ENCODE measurements around the gene CCDC38. TPM values are rescaled to one million over a fixed set of nuclear protein-coding genes. Genes with fewer than 3 reads are reported as not detected.

The CCDC38 gene
- total RNA-seq, 2 donors from 2014 or later = 0.14 to 0.34 TPM

DNA sequence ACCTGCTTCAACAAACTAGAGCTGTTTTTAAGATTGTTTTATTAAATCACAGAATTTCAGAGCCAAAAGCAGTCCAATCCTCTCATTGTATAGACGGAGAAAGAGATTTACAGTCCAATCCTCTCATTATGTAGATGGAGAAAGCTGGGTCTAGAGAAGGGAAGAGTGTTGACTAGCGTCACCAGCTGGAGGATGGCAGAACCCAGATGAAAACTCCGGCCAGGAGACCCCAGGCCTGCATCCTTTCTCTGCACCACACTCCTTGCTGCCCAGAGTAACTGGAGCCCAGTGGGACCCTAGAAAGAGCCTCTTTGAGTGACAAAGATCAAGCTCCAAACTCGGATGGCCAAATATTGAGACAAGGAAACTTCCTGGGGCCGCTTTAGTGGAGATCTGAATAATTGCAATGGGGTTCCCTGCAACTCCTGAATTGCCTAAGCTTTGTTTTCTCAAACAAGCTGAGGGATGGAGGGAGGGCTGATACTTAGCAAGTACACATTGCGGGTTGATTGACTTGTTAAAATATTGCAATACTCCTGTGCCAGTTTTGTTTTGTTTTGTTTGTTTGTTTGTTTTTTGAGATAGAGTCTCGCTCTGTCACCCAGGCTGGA is 13.2 kb upstream of the CCDC38 start:
- TF ChIP-seq POLR2A (IDR thresholded peaks at IDR 0.05) = no peak
- TF ChIP-seq CTCF (IDR thresholded peaks at IDR 0.05) = no peak
- TF ChIP-seq POLR2AphosphoS5 (IDR thresholded peaks at IDR 0.05) = no peak
- H3K9me3 ChIP-seq = no peaks in the 10 kb centered on the region
- 89% methylated on average over 7 of the region's 7 CpGs for WGBS
- H3K4me3 ChIP-seq = no peak overlapping the region
- H3K27ac ChIP-seq = no peak overlapping the region
- intact Hi-C loops (cut with DNase I) = no loop called here
- no peaks in the 10 kb centered on the region for H3K4me1 ChIP-seq (replicated peaks)
- no peak for DNase-seq (ENCODE audit: low spot score)
- no peaks in the 10 kb centered on the region for H3K36me3 ChIP-seq
- H3K27me3 ChIP-seq (replicated peaks; ENCODE audit: insufficient read depth) = no peaks in the 10 kb centered on the region

GRCh38 chr12:95953000-95953399 is 10.6 kb upstream of the CCDC38 start:
- H3K9me3 ChIP-seq = no peaks in the 10 kb centered on the region
- H3K4me1 ChIP-seq (replicated peaks) = no peaks in the 10 kb centered on the region
- H3K27me3 ChIP-seq (replicated peaks; ENCODE audit: insufficient read depth) = no peaks in the 10 kb centered on the region
- WGBS = 64% methylated on average over 1 of the region's 1 CpG
- H3K27ac ChIP-seq = no peak overlapping the region
- H3K4me3 ChIP-seq = no peak overlapping the region
- no peaks in the 10 kb centered on the region for H3K36me3 ChIP-seq
- TF ChIP-seq CTCF (IDR thresholded peaks at IDR 0.05) (no peak), POLR2AphosphoS5 (IDR thresholded peaks at IDR 0.05) (no peak), POLR2A (IDR thresholded peaks at IDR 0.05) (no peak)
- intact Hi-C loops (cut with DNase I) = no loop called here
- DNase-seq (ENCODE audit: low spot score) = no peak

- Histone ChIP-seq H3K4me1 (replicated peaks) (no peaks in the 10 kb centered on the region), H3K36me3 (no peaks in the 10 kb centered on the region), H3K27ac (no peak overlapping the region), H3K27me3 (replicated peaks; ENCODE audit: insufficient read depth) (no peaks in the 10 kb centered on the region), H3K9me3 (no peaks in the 10 kb centered on the region), H3K4me3 (no peak overlapping the region)
- intact Hi-C loops (cut with DNase I) = no loop called here
- TF ChIP-seq POLR2AphosphoS5 (IDR thresholded peaks at IDR 0.05) (no peak), CTCF (IDR thresholded peaks at IDR 0.05) (no peak), POLR2A (IDR thresholded peaks at IDR 0.05) (no peak)
- no peak for DNase-seq (ENCODE audit: low spot score)
These were observed 9.1 kb upstream of the CCDC38 start for GRCh38 chr12:95951515-95951914.

- H3K27ac ChIP-seq = no peak overlapping the region
- H3K36me3 ChIP-seq = no peaks in the 10 kb centered on the region
- H3K4me1 ChIP-seq (replicated peaks) = no peaks in the 10 kb centered on the region
- TF ChIP-seq CTCF (IDR thresholded peaks at IDR 0.05) (no peak), POLR2AphosphoS5 (IDR thresholded peaks at IDR 0.05) (no peak), POLR2A (IDR thresholded peaks at IDR 0.05) (no peak)
- intact Hi-C loops (cut with DNase I) = no loop called here
- H3K9me3 ChIP-seq = no peaks in the 10 kb centered on the region
- no peak overlapping the region for H3K4me3 ChIP-seq
- no peak for DNase-seq (ENCODE audit: low spot score)
- no peaks in the 10 kb centered on the region for H3K27me3 ChIP-seq (replicated peaks; ENCODE audit: insufficient read depth)
- WGBS = 57% methylated on average over 4 of the region's 4 CpGs
These were observed 7.2 kb upstream of the CCDC38 start for GRCh38 chr12:95949477-95950206.

Data from prostate gland (tissue), 2 donors.